Endothelial cell of umbilical vein (primary cell): ENCODE data around the gene RPL21. TPM values are rescaled to one million over a fixed set of nuclear protein-coding genes. Genes with fewer than 3 reads are reported as not detected.

Source experiments
- BruUV-seq: library from RNA; stranded (reverse); fragments of 400-500 nt; replicated peaks from 2 replicates; lab custom pipeline; 2021; lab: Mats Ljungman, UMichigan
- CTCF ChIA-PET: fragments of 300-600, 350-600 bp; sonication (Branson Sonifier 250); formaldehyde crosslinking; loops from one replicate; lab custom pipeline; 2021; ENCODE audit warnings: antibody characterized with exemption, inconsistent platforms; lab: Charles Lee
- POLR2A ChIA-PET: fragments of 300-600, 350-600 bp; sonication (Branson Sonifier 250); formaldehyde crosslinking; loops from one replicate; lab custom pipeline; 2021; ENCODE audit warnings: antibody characterized with exemption, inconsistent platforms; lab: Charles Lee
- DNase-seq: peaks from one replicate; pipeline ENCODE4 v3.0.0-alpha.2; 2011; ENCODE audit warnings: low read depth, low spot score
- FAIRE-seq: peaks from 2 replicates; lab custom pipeline; 2011; peaks lifted over from hg19 to GRCh38; lab: Jason Lieb, UNC
- H2AFZ ChIP-seq: 2 replicates; pipeline ENCODE4 v1.6.0; 2012; ENCODE audit warnings: low read depth, low read length, control low read depth, inconsistent platforms
- H3K27ac ChIP-seq: 2 replicates; pipeline ENCODE4 v1.5.1; 2011; ENCODE audit warnings: low read depth, mild to moderate bottlenecking, control low read depth, low read length, moderate library complexity; ENCODE audit not compliant: insufficient read depth
- H3K27me3 ChIP-seq, 2 experiments: 2 replicates each; pipeline versions ENCODE4 v1.6.0 to v1.6.1; 2011; ENCODE audit warnings: low read length in 2 of 2, mixed read lengths in 1 of 2; ENCODE audit not compliant: control insufficient read depth in 2 of 2, insufficient read depth in 2 of 2
- H3K36me3 ChIP-seq, 2 experiments: 2 replicates in 1 of 2; 3 replicates in 1 of 2; pipeline ENCODE4 v1.5.1; 2011; ENCODE audit warnings: low read length in 2 of 2, mild to moderate bottlenecking in 1 of 2, moderate library complexity in 1 of 2; ENCODE audit not compliant: control insufficient read depth in 2 of 2, insufficient read depth in 2 of 2; ENCODE audit errors: extremely low read depth in 1 of 2
- H3K4me1 ChIP-seq: 3 replicates; pipeline ENCODE4 v1.5.1; 2011; ENCODE audit warnings: mild to moderate bottlenecking, low read length; ENCODE audit not compliant: control insufficient read depth, insufficient read depth; ENCODE audit errors: extremely low read depth
- H3K4me2 ChIP-seq: 2 replicates; pipeline ENCODE4 v1.6.1; 2011; ENCODE audit warnings: low read length, control low read depth, mixed read lengths; ENCODE audit not compliant: insufficient read depth
- H3K4me3 ChIP-seq, 3 experiments: fragments of 200-600 bp in 1 of 3; sonication (generic), shearing (Covaris generic) in 1 of 3; replicated peaks in 1 of 3; 2 replicates each; pipeline ENCODE4 v1.5.1; 2011 to 2016; ENCODE audit warnings: control low read depth in 3 of 3, low read length in 3 of 3, mild to moderate bottlenecking in 2 of 3, inconsistent platforms in 1 of 3, low read depth in 1 of 3, moderate library complexity in 1 of 3; ENCODE audit not compliant: insufficient read depth in 1 of 3
- H3K79me2 ChIP-seq: 2 replicates; pipeline ENCODE4 v1.6.0; 2012; ENCODE audit warnings: low read length, inconsistent platforms; ENCODE audit not compliant: control insufficient read depth, insufficient read depth
- H3K9ac ChIP-seq: replicated peaks from 2 replicates; pipeline ENCODE3; 2011; ENCODE audit warnings: low read length, control low read depth; ENCODE audit not compliant: insufficient read depth; ENCODE audit errors: extremely low read depth
- H3K9me1 ChIP-seq: replicated peaks from 3 replicates; pipeline ENCODE4 v1.6.0; 2011; ENCODE audit warnings: mild to moderate bottlenecking, low read length; ENCODE audit not compliant: control insufficient read depth, insufficient read depth; ENCODE audit errors: extremely low read depth
- H3K9me3 ChIP-seq: replicated peaks from 2 replicates; pipeline ENCODE4 v1.5.1; 2012; ENCODE audit warnings: low read length, inconsistent platforms; ENCODE audit not compliant: control insufficient read depth, insufficient read depth
- H4K20me1 ChIP-seq: replicated peaks from 2 replicates; pipeline ENCODE3; 2011; ENCODE audit warnings: mild to moderate bottlenecking, low read length; ENCODE audit not compliant: control insufficient read depth, insufficient read depth; ENCODE audit errors: extremely low read depth
- CTCF ChIP-seq, 2 donors: IDR thresholded peaks; 1 replicate in 1 of 2; 2 replicates in 1 of 2; pipeline ENCODE4 v1.5.1; 2011; ENCODE audit warnings: low read length in 2 of 2, mild to moderate bottlenecking in 2 of 2, moderate library complexity in 2 of 2, control low read depth in 1 of 2, inconsistent platforms in 1 of 2, low read depth in 1 of 2; ENCODE audit not compliant: insufficient read depth in 1 of 2; ENCODE audit errors: extremely low read depth in 1 of 2
- EZH2 ChIP-seq: IDR thresholded peaks from 2 replicates; pipeline ENCODE4 v1.6.1; 2012; ENCODE audit warnings: borderline replicate concordance, low read depth, mild to moderate bottlenecking, moderate library complexity, low read length, inconsistent platforms; ENCODE audit not compliant: severe bottlenecking
- FOS ChIP-seq: IDR thresholded peaks from 2 replicates; pipeline ENCODE4 v1.6.1; 2011; ENCODE audit warnings: mild to moderate bottlenecking, low read length, moderate library complexity, borderline replicate concordance; ENCODE audit not compliant: insufficient read depth
- GATA2 ChIP-seq: IDR thresholded peaks from 2 replicates; pipeline ENCODE4 v1.7.0; 2011; ENCODE audit warnings: low read depth, mild to moderate bottlenecking, moderate library complexity, mixed read lengths, low read length; ENCODE audit not compliant: insufficient read length, insufficient read depth
- MAX ChIP-seq: IDR thresholded peaks from 2 replicates; pipeline ENCODE4 v1.6.1; 2011; ENCODE audit not compliant: insufficient read depth, insufficient read length
- MYC ChIP-seq: IDR thresholded peaks from one replicate; pipeline ENCODE4 v1.6.1; 2011; ENCODE audit warnings: mild to moderate bottlenecking, low read depth, low read length
- POLR2A ChIP-seq: IDR thresholded peaks from 2 replicates; pipeline ENCODE4 v1.6.1; 2012; ENCODE audit warnings: low read depth, mild to moderate bottlenecking, control low read depth, low read length
- POLR2AphosphoS5 ChIP-seq: IDR thresholded peaks from 2 replicates; pipeline ENCODE4 v1.6.1; 2012; ENCODE audit warnings: low read depth, mild to moderate bottlenecking, control low read depth, low read length, moderate library complexity; ENCODE audit not compliant: insufficient read depth
- dilution Hi-C: fragments of 300-500 bp; cut with MboI; formaldehyde crosslinking; loops from one replicate; pipeline ENCODE4 v1.15.0; 2019; ENCODE audit warnings: low sequenced_read_pairs; ENCODE audit not compliant: extremely low pct_ligation_motif_present
- intact Hi-C: fragments of 100-400 bp; cut with micrococcal nuclease; formaldehyde crosslinking; loops from one replicate; pipeline ENCODE4 v1.10.0; 2022
- polyA plus RNA-seq, 4 experiments: library from polyadenylated mRNA; depleted of rRNA in 3 of 4; stranded (reverse) in 3 of 4; unstranded in 1 of 4; fragments of >200 nt; gene quantifications; 2 replicates each; pipeline versions ENCODE4 v1.2.1 to v1.2.3, GENCODE V29; 2011 to 2012; ENCODE audit warnings: missing spikeins in 1 of 4
- total RNA-seq: library from RNA; stranded (reverse); gene quantifications from 2 replicates; pipeline ENCODE4 v1.2.3, GENCODE V29; 2021

Gene RPL21
- total and polyA plus RNA-seq, 2 donors (not counting 3 experiments of a cell fraction or from before 2014, with no cell fraction given) = 585 to 871 TPM

- POLR2A ChIA-PET = no interaction called here
- no peak for TF ChIP-seq POLR2AphosphoS5
- no peak for TF ChIP-seq CTCF (IDR thresholded peaks at IDR 0.05; ENCODE audit: extremely low read depth in 1 of 2, insufficient read depth in 1 of 2, low read depth in 1 of 2, low read length in 2 of 2)
- TF ChIP-seq MYC = no peak
- no peak for TF ChIP-seq POLR2A
- no peak for TF ChIP-seq GATA2
- no peak for TF ChIP-seq EZH2
- no peak for TF ChIP-seq FOS
- no peak for TF ChIP-seq MAX
- CTCF ChIA-PET = no interaction called here
- Histone ChIP-seq H3K79me2 (no peaks in the 10 kb centered on the region), H3K9me1 (no peaks in the 10 kb centered on the region), H4K20me1 (no peaks in the 10 kb centered on the region), H2AFZ (no peak overlapping the region), H3K4me1 (no peaks in the 10 kb centered on the region), H3K4me3 (no peak overlapping the region), H3K27ac (no peak overlapping the region), H3K9me3 (no peaks in the 10 kb centered on the region), H3K4me2 (no peak overlapping the region), H3K36me3 (no peaks in the 10 kb centered on the region), H3K9ac (no peak overlapping the region), H3K27me3 (peaks cover 0 to 3% of the 10 kb centered on the region in 2 experiments)
- dilution Hi-C loops (no loop called here), intact Hi-C loops (loop anchor here (5.0 kb wide), 1 partner anchor 156 kb away; no protein-coding TSS in a partner anchor)
- DNase-seq (no peak), FAIRE-seq (no peak)
- no TSS peak for BruUV-seq
These were observed 49.7 kb upstream of the RPL21 start for GRCh38 chr13:27201661-27202060.
